ENCODE results near the gene LPAR6.

GRCh38 chr13:48386816-48387215 lies 26.1 kb downstream of the LPAR6 start:
- TF ChIP-seq CTCF (IDR thresholded peaks at IDR 0.05; ENCODE audit: low read depth, low read length): no peak
- TF ChIP-seq EZH2phosphoT487 (IDR thresholded peaks at IDR 0.05; ENCODE audit: low read depth): no peak

All from OCI-LY3 (cell line).